H1 (cell line): ENCODE results near the gene COX5A. TPM values are rescaled to one million over a fixed set of nuclear protein-coding genes. Genes with fewer than 3 reads are reported as not detected.

Source experiments
- BRCA1 ChIP-seq: IDR thresholded peaks from 2 replicates; pipeline ENCODE4 v1.6.1; 2012; ENCODE audit warnings: low read depth, low read length, improper control_type of control experiment
- EZH2 ChIP-seq: fragments of 200-600 bp; sonication (generic); IDR thresholded peaks from 2 replicates; pipeline ENCODE4 v1.7.1; 2012; ENCODE audit warnings: low read depth, mild to moderate bottlenecking, moderate library complexity, low read length, inconsistent platforms; ENCODE audit not compliant: severe bottlenecking
- GABPA ChIP-seq: IDR thresholded peaks from 2 replicates; pipeline ENCODE4 v1.6.1; 2011; ENCODE audit warnings: mild to moderate bottlenecking, low read length, moderate library complexity, borderline replicate concordance; ENCODE audit not compliant: insufficient read depth
- POU5F1 ChIP-seq: IDR thresholded peaks from 2 replicates; pipeline ENCODE4 v1.6.1; 2011; ENCODE audit warnings: low read depth, mild to moderate bottlenecking, low read length, moderate library complexity
- RNF2 ChIP-seq: fragments of 200-900, 300-1000 bp; sonication (generic); IDR thresholded peaks from 2 replicates; pipeline ENCODE4 v1.7.1; 2016; ENCODE audit warnings: borderline replicate concordance, low read depth, mild to moderate bottlenecking, antibody characterized with exemption, low read length; ENCODE audit not compliant: poor library complexity, severe bottlenecking; ENCODE audit errors: missing control alignments
- TAF7 ChIP-seq: optimal IDR thresholded peaks from 2 replicates; pipeline ENCODE3; 2011; ENCODE audit warnings: low read depth, mild to moderate bottlenecking, inconsistent platforms, low read length, moderate library complexity, borderline replicate concordance
- USF2 ChIP-seq: IDR thresholded peaks from 2 replicates; pipeline ENCODE4 v1.6.1; 2011; ENCODE audit warnings: low read length, improper control_type of control experiment
- polyA plus RNA-seq, 7 experiments: library from polyadenylated mRNA; depleted of rRNA in 3 of 7; stranded (reverse) in 5 of 7; unstranded in 2 of 7; fragments of >200 nt in 5 of 7; fragments of 200-250 nt in 2 of 7; gene quantifications; 1 replicate in 5 of 7; 2 replicates in 1 of 7; 4 replicates in 1 of 7; pipeline versions ENCODE4 v1.2.1 to v1.2.3, GENCODE V29; 2011 to 2013; ENCODE audit warnings: missing spikeins in 2 of 7, mixed read lengths in 2 of 7
- total RNA-seq: library from RNA; stranded (reverse); fragmentation: NEBNext Ultra II Directional; extraction: Animal tissue kit (Norgen Biotek cat#: 25700); gene quantifications from 2 replicates; pipeline ENCODE4 v1.2.1, GENCODE V29; 2021

COX5A gene
- total and polyA plus RNA-seq, 2 of the 8 experiments (the other 6 are each of a cell fraction or from before 2014, with no cell fraction given) = 270 to 367 TPM

GRCh38 chr15:74961616-74962015 lies 23.7 kb upstream of the COX5A start (continued):
- TF ChIP-seq TAF7 = no peak
- TF ChIP-seq RNF2 = no peak
- no peak for TF ChIP-seq GABPA
- TF ChIP-seq POU5F1 = no peak
- no peak for TF ChIP-seq EZH2
- TF ChIP-seq USF2 = no peak
- no peak for TF ChIP-seq BRCA1
